HL-60 (cell line): ENCODE results near the gene SYTL3.

Source experiments
- DNase-seq, 2 experiments: peaks; one replicate each; pipeline ENCODE4 v3.0.0-alpha.2; 2010 to 2020; ENCODE audit warnings: low read depth in 1 of 2, low spot score in 1 of 2
- H3K27ac ChIP-seq: fragments of 250-450 bp; sonication (Bioruptor Pico); replicated peaks from 2 replicates; pipeline ENCODE4 v1.5.1; 2020; ENCODE audit warnings: mild to moderate bottlenecking, moderate library complexity
- H3K27me3 ChIP-seq: fragments of 250-450 bp; sonication (Bioruptor Pico); 2 replicates; pipeline ENCODE4 v1.5.1; 2021; ENCODE audit warnings: mild to moderate bottlenecking, moderate library complexity; ENCODE audit not compliant: insufficient read depth, poor library complexity, severe bottlenecking
- H3K4me3 ChIP-seq: replicated peaks from 2 replicates; pipeline ENCODE4 v1.5.1; 2011; ENCODE audit warnings: mild to moderate bottlenecking, control low read depth, low read length; ENCODE audit not compliant: insufficient read depth
- GABPA ChIP-seq: IDR thresholded peaks from 2 replicates; pipeline ENCODE4 v1.6.1; 2012; ENCODE audit warnings: low read depth
- POLR2AphosphoS5 ChIP-seq: IDR thresholded peaks from 2 replicates; pipeline ENCODE4 v1.6.1; 2012; ENCODE audit warnings: low read depth
- REST ChIP-seq: IDR thresholded peaks from 2 replicates; pipeline ENCODE4 v1.6.1; 2012; ENCODE audit warnings: low read depth; ENCODE audit not compliant: insufficient replicate concordance
- SPI1 ChIP-seq: IDR thresholded peaks from 2 replicates; pipeline ENCODE4 v1.6.1; 2012; ENCODE audit warnings: low read depth, mild to moderate bottlenecking, borderline replicate concordance
- TF ChIP-seq, protein P1 (sequence below): IDR thresholded peaks from one replicate; pipeline ENCODE4 v1.5.1; 2011; ENCODE audit warnings: low read length, control low read depth, inconsistent platforms; ENCODE audit not compliant: insufficient read depth

The SYTL3 gene

DNA sequence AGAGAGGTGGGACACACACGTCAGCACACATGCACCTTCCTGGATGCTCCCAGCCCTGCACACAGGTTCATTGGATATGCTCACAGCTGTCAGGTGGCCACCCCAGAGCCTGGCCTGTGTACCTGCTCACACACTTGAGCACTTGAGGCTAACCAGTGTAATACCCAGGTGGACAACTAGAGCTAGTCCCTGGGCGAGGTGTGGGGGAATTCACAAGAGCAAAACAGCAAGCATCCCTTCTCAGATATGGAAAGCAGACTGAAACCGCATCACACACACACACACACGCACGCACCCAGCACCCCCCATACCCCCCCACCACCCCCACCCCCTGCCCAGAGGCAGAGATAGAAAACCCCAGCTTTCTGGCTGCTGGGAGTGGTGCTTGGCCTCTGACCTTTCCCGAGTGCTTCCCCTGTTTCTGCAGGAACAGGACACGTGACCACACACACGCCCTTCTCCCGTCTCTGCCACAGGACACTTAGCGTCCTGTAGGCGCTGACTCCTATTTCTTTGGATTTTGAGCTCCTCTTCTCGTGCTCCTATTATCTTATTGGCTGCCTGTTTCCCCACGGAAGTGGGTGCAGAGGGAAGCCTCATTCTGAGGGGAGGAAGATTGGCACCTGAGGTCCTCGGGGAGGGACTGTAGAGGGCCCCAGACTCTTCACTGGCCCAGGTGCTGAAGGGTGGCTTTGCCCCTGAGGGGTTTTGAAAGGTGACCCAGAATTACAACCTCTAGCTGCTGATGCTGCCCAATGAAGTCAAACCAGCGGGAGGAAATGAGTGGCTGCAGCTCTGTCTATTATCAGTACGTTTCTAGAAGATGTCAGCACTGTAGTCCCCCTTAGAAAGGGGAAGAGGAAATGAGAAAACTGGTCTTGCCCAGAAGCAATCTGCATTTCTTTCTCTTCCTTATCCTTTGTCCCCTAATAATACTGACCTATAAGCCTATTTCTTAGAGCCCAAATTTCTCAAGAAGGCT lies 65.8 kb downstream of the SYTL3 start:
- TF ChIP-seq POLR2AphosphoS5 (no peak), GABPA (no peak), SPI1 (peak; percentile 69; the same call in 1 of the 2 replicates), REST (peak; percentile 19)
- TF ChIP-seq, protein P1, sequence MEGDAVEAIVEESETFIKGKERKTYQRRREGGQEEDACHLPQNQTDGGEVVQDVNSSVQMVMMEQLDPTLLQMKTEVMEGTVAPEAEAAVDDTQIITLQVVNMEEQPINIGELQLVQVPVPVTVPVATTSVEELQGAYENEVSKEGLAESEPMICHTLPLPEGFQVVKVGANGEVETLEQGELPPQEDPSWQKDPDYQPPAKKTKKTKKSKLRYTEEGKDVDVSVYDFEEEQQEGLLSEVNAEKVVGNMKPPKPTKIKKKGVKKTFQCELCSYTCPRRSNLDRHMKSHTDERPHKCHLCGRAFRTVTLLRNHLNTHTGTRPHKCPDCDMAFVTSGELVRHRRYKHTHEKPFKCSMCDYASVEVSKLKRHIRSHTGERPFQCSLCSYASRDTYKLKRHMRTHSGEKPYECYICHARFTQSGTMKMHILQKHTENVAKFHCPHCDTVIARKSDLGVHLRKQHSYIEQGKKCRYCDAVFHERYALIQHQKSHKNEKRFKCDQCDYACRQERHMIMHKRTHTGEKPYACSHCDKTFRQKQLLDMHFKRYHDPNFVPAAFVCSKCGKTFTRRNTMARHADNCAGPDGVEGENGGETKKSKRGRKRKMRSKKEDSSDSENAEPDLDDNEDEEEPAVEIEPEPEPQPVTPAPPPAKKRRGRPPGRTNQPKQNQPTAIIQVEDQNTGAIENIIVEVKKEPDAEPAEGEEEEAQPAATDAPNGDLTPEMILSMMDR: no peak
- Histone ChIP-seq H3K27me3 (no peaks in the 10 kb centered on the region), H3K27ac (no peak overlapping the region), H3K4me3 (no peak overlapping the region)
- no peak for DNase-seq

GRCh38 chr6:158717341-158718330 lies 67.8 kb downstream of the SYTL3 start:
- Histone ChIP-seq H3K27me3 (no peaks in the 10 kb centered on the region), H3K27ac (no peak overlapping the region), H3K4me3 (no peak overlapping the region)
- no peak for TF ChIP-seq REST
- no peak for TF ChIP-seq POLR2AphosphoS5
- TF ChIP-seq GABPA: no peak
- TF ChIP-seq SPI1: no peak
- TF ChIP-seq, protein P1: no peak
- no peak for DNase-seq

DNA sequence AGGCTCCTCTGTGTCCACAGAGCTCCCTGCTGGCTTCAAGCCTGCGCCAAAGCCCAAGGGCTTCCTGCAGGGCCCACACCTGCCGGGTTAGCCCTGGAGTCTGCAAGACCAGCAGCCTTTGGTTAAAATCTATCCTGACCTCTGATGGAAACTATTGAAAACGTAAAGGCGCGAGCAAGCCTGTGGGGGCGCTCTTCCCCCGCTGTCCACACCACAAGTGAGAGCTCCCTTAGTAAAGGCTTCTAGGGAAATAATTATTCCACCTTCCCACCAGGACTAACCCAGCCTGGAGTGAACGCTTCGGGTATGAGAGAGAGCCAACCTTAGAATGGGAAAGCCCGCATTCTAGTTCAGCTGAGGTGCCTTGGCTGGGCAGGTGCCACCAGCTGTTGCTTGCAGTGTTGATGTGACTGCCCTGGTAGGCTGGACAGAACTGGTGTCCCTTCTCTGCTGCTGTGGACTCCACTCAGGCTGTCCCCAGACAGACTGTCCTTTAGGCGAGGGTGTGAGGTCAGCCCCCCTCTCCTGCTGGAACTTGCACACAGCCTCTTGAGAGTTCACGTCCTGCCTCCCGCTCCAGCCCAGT lies 68.7 kb downstream of the SYTL3 start:
- DNase-seq: no peak
- TF ChIP-seq POLR2AphosphoS5: no peak
- TF ChIP-seq, protein P1: peak; percentile 46
- H3K4me3 ChIP-seq: no peak overlapping the region
- H3K27ac ChIP-seq: no peak overlapping the region
- H3K27me3 ChIP-seq: no peaks in the 10 kb centered on the region
